ENCODE results near the gene ZNF620. TPM values are rescaled to one million over a fixed set of nuclear protein-coding genes. Genes with fewer than 3 reads are reported as not detected.

ZNF620 gene
- total and polyA plus RNA-seq, 12 donors, result 1.3 to 3.6 (median 2.6) TPM

DNA sequence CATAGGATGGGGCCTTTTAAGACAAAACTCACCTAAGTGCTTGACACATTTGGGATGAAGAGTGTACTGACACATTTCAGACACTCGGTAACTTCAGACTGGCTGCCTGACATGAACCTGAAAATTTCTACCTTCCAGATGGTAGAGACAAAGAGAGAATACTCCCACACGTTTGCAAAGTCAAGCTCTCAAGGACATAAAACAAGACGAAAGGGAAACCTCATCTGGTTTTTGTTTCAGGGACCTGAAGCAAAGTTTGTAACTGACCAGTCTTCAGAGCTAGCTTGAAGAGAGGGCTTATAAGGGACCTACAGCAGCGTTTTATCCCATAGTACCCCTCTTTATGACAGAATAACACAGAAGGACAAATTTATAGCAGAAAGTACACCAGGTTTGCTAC is 60.9 kb downstream of the ZNF620 start:
- TF ChIP-seq, protein P1, sequence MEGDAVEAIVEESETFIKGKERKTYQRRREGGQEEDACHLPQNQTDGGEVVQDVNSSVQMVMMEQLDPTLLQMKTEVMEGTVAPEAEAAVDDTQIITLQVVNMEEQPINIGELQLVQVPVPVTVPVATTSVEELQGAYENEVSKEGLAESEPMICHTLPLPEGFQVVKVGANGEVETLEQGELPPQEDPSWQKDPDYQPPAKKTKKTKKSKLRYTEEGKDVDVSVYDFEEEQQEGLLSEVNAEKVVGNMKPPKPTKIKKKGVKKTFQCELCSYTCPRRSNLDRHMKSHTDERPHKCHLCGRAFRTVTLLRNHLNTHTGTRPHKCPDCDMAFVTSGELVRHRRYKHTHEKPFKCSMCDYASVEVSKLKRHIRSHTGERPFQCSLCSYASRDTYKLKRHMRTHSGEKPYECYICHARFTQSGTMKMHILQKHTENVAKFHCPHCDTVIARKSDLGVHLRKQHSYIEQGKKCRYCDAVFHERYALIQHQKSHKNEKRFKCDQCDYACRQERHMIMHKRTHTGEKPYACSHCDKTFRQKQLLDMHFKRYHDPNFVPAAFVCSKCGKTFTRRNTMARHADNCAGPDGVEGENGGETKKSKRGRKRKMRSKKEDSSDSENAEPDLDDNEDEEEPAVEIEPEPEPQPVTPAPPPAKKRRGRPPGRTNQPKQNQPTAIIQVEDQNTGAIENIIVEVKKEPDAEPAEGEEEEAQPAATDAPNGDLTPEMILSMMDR (IDR thresholded peaks at IDR 0.05), result no peak
- WGBS, 2 donors, result 51 to 64% methylated on average over 4 of the region's 4 CpGs
- ATAC-seq, result no peak
- no peak for DNase-seq
- no peaks in the 10 kb centered on the region for H3K27me3 ChIP-seq
- H3K9me3 ChIP-seq, result peaks cover 0 to 10% (median 0%) of the 10 kb centered on the region in 11 donors
- no peak overlapping the region for H3K27ac ChIP-seq
- H3K36me3 ChIP-seq, result no peaks in the 10 kb centered on the region
- no peak overlapping the region for H3K4me3 ChIP-seq
- intact Hi-C loops (cut with DNase I), result no loop called here
- no peaks in the 10 kb centered on the region for H3K4me1 ChIP-seq

Other genes starting within 250 kb of the ZNF620 start
- 100 to 1,000 TPM; 203 to 381 (median 303) TPM for gene EIF1B, start 196.3 kb upstream of the ZNF620 start, total RNA-seq
- gene EIF1B, start 196.3 kb upstream of the ZNF620 start, polyA plus RNA-seq, result 100 to 1,000 TPM; 111 to 202 TPM
- gene ENTPD3, start 118.9 kb upstream of the ZNF620 start, total RNA-seq, result under 1 TPM in 9 of 10 donors, not detected in 1; 0.15 to 0.77 (median 0.40) TPM
- under 1 TPM; 0.25 to 0.51 TPM for gene ENTPD3, start 118.9 kb upstream of the ZNF620 start, polyA plus RNA-seq
- 1,000 to 10,000 TPM in 5 of 10 donors, 100 to 1,000 TPM in 5; 882 to 1,323 (median 991) TPM for gene RPL14, start 48.7 kb upstream of the ZNF620 start, total RNA-seq
- 1,000 to 10,000 TPM; 1,415 to 1,433 TPM for gene RPL14, start 48.7 kb upstream of the ZNF620 start, polyA plus RNA-seq
- 1 to 10 TPM; 3.0 to 6.1 (median 5.0) TPM for gene ZNF619, start 28.9 kb upstream of the ZNF620 start, total RNA-seq
- 1 to 10 TPM; 1.0 to 1.7 TPM for gene ZNF619, start 28.9 kb upstream of the ZNF620 start, polyA plus RNA-seq
- gene ZNF621, start 18.9 kb downstream of the ZNF620 start, total RNA-seq, result 10 to 100 TPM in 6 of 10 donors, 1 to 10 TPM in 4; 8.9 to 14.6 (median 10.5) TPM
- gene ZNF621, start 18.9 kb downstream of the ZNF620 start, polyA plus RNA-seq, result 10 to 100 TPM in 1 of 2 donors, 1 to 10 TPM in 1; 5.5 to 13.7 TPM

Data from heart right ventricle (tissue), 16 donors.